ENCODE data around the gene CADM4. TPM values are rescaled to one million over a fixed set of nuclear protein-coding genes. Genes with fewer than 3 reads are reported as not detected.

Gene CADM4
- 21.4 and 28.9 TPM in 2 replicates for polyA plus RNA-seq (2012; rRNA removed)
- 13.2 and 18.6 TPM in 2 replicates for polyA plus RNA-seq (2012; cell fraction: cytosol; rRNA removed)
- polyA plus RNA-seq (2012; cell fraction: nucleus; rRNA removed): 11.9 and 25.2 TPM in 2 replicates

GRCh38 chr19:43639519-43640423 is at the start of gene CADM4:
CADM4 (minus strand) TSS chr19:43639850; CDS start chr19:43639790, 60 bp downstream.
- Histone ChIP-seq H3K4me3 (ENCODE audit: low read depth in 2 of 2, low read length in 1 of 2) (peak within 1 kb of the TSS; percentile 50 to 59), H3K27ac (ENCODE audit: low read depth in 2 of 2, low read length in 1 of 2) (no peak within 1 kb of the TSS; a peak in 1 of 4 replicates), H3K9me2 (no peaks in the 10 kb centered on the region), H3K4me1 (ENCODE audit: control insufficient read depth in 1 of 2, insufficient read depth in 2 of 2, low read depth in 1 of 2, low read length in 1 of 2) (peaks cover 0 to 14% of the 10 kb centered on the region in 2 experiments; a peak in 1 of 4 replicates), H3K79me2 (ENCODE audit: insufficient read depth) (no peaks in the 10 kb centered on the region), H3F3A (replicated peaks; ENCODE audit: insufficient read depth) (peaks cover 12% of the 10 kb centered on the region), H3K36me3 (replicated peaks in 1 of 2; ENCODE audit: control insufficient read depth in 1 of 2, insufficient read depth in 2 of 2, low read length in 1 of 2) (no peaks in the 10 kb centered on the region), H3K9me3 (no peaks in the 10 kb centered on the region), H3K27me3 (ENCODE audit: insufficient read depth) (no peaks in the 10 kb centered on the region; the same call in 1 of the 2 replicates), H2AFZ (ENCODE audit: low read depth) (peak within 1 kb of the TSS; percentile 63; the same call in 1 of the 2 replicates), H4K20me1 (ENCODE audit: insufficient read depth) (no peaks in the 10 kb centered on the region), H3K4me2 (peak within 1 kb of the TSS; percentile 81), H3K9ac (no peak within 1 kb of the TSS)
- TF ChIP-seq MAX (IDR thresholded peaks at IDR 0.05; ENCODE audit: low read depth): peak; percentile 73; the same call in 1 of the 2 replicates
- TF ChIP-seq USF1 (IDR thresholded peaks at IDR 0.05; ENCODE audit: borderline replicate concordance, low read depth): no peak
- TF ChIP-seq RFX5 (IDR thresholded peaks at IDR 0.05; ENCODE audit: low read length): no peak
- ChIA-PET CTCF (interaction anchor here (2.0 kb wide), 1 partner anchor 12 kb away, joined by 10 read pairs; no protein-coding TSS in a partner anchor), POLR2A (no interaction called here)
- 4% methylated on average over 71 of the region's 110 CpGs for WGBS (ENCODE audit: low lambda C conversion rate)
- peak; percentile 93 for DNase-seq

- Histone ChIP-seq H3K9me2 (no peaks in the 10 kb centered on the region), H3K4me1 (ENCODE audit: control insufficient read depth in 1 of 2, insufficient read depth in 2 of 2, low read depth in 1 of 2, low read length in 1 of 2) (peaks cover 0 to 13% of the 10 kb centered on the region in 2 experiments; a peak in 1 of 4 replicates), H3K9ac (no peak overlapping the region), H3K9me3 (no peaks in the 10 kb centered on the region), H3K79me2 (ENCODE audit: insufficient read depth) (no peaks in the 10 kb centered on the region), H3K4me3 (ENCODE audit: low read depth in 2 of 2, low read length in 1 of 2) (no peak overlapping the region), H2AFZ (ENCODE audit: low read depth) (no peak overlapping the region), H3K4me2 (peak overlapping the region; percentile 57; the same call in 1 of the 2 replicates), H3K27me3 (ENCODE audit: insufficient read depth) (no peaks in the 10 kb centered on the region), H3K36me3 (replicated peaks in 1 of 2; ENCODE audit: control insufficient read depth in 1 of 2, insufficient read depth in 2 of 2, low read length in 1 of 2) (no peaks in the 10 kb centered on the region), H3F3A (replicated peaks; ENCODE audit: insufficient read depth) (no peaks in the 10 kb centered on the region), H3K27ac (ENCODE audit: low read depth in 2 of 2, low read length in 1 of 2) (no peak overlapping the region; a peak in 1 of 4 replicates), H4K20me1 (ENCODE audit: insufficient read depth) (no peaks in the 10 kb centered on the region)
- no peak for DNase-seq
- TF ChIP-seq RAD21 (IDR thresholded peaks at IDR 0.05; ENCODE audit: low read length) (no peak), MEF2A (IDR thresholded peaks at IDR 0.05; ENCODE audit: borderline replicate concordance, low read depth) (no peak), EZH2phosphoT487 (IDR thresholded peaks at IDR 0.05; ENCODE audit: borderline replicate concordance, low read depth) (no peak), REST (IDR thresholded peaks at IDR 0.05; ENCODE audit: low read depth, low read length) (no peak), TAF1 (IDR thresholded peaks at IDR 0.05; ENCODE audit: borderline replicate concordance, low read depth, low read length) (no peak), FOXM1 (IDR thresholded peaks at IDR 0.05; ENCODE audit: low read depth) (no peak), TCF12 (IDR thresholded peaks at IDR 0.05) (no peak), FOSL2 (IDR thresholded peaks at IDR 0.05; ENCODE audit: borderline replicate concordance, low read depth) (no peak), RXRA (IDR thresholded peaks at IDR 0.05; ENCODE audit: borderline replicate concordance, low read depth) (no peak), ZBTB33 (IDR thresholded peaks at IDR 0.05; ENCODE audit: borderline replicate concordance, low read depth) (no peak), SIN3A (IDR thresholded peaks at IDR 0.05; ENCODE audit: borderline replicate concordance, low read depth, low read length) (no peak), USF2 (IDR thresholded peaks at IDR 0.05; ENCODE audit: borderline replicate concordance, low read depth, low read length) (no peak)
- 87% methylated on average over 10 of the region's 10 CpGs for WGBS (ENCODE audit: low lambda C conversion rate)
- CTCF ChIA-PET: no interaction called here
- POLR2A ChIA-PET: no interaction called here
Measured at GRCh38 chr19:43688059-43688701, 48.5 kb upstream of the CADM4 start.
